Activated effector memory CD4-positive, alpha-beta T cell treated with Interleukin-2 at 50 U/mL for 16 hours (primary cell): ENCODE data around the gene KLF7.

Experiments used
- DNase-seq: peaks from one replicate; pipeline ENCODE4 v3.0.0-alpha.2; 2020

Gene KLF7

GRCh38 chr2:207088839-207089238 lies 76.9 kb downstream of the KLF7 start:
- DNase-seq, result no peak

GRCh38 chr2:207088276-207088675 lies 77.5 kb downstream of the KLF7 start:
- no peak for DNase-seq

DNA sequence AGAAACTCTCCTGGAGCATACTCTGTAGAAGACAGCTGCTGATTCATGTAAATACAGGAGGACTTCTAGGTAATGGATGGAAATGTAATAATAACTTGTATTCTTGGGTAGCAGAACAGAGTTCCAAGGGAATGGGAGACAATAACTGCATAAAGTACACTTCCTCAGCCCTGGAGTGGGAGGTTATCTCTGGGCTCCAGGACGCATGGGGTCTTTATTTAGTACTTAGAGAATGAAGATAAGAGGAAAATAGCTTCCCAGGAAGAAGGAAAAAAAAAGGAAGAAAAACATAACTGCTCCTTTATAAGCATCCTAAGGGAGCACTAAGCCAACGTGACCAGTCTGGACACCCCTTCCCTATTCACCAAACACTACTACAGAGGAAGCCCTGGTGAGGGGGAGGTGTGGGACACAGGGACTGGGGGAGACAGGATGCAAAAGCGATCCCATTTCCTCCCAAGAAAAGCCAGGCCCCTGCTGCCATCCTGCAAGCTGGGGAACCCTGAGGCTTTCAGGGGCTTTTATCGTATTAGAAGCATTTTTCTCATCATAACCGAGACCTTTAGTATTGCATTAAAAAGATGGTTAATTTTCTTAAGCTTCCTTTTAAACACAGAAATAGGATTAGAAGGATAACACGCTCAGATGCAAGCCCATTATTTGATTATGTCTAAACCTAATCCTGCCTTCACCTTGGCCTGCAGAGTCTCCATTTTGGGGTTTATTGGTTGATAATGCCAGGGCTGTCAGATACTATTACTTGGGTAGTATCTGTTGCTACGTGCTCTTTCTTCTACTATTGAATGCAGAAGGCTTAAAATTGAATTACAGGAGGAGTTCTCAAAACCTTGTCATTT lies 78.5 kb downstream of the KLF7 start:
- no peak for DNase-seq

DNA sequence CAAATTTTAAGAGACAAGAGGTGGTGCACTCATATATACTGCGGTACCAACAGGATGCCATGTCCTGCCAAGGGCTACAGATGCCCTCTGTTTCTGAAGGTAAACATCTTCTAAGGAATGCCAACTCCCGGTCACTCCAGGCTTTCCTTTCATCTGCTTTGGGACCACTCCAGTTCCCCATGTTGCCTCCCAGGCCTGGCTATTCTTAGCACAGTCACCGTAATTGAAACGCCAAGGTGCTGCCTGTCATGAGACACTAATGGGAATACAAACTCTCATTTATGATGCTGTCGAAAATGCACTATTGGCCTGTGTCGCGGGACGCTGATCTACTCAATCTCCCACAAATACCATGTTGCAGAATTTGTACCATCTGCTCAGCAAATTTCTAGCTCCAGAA lies 79.6 kb downstream of the KLF7 start:
- DNase-seq, result no peak

DNA sequence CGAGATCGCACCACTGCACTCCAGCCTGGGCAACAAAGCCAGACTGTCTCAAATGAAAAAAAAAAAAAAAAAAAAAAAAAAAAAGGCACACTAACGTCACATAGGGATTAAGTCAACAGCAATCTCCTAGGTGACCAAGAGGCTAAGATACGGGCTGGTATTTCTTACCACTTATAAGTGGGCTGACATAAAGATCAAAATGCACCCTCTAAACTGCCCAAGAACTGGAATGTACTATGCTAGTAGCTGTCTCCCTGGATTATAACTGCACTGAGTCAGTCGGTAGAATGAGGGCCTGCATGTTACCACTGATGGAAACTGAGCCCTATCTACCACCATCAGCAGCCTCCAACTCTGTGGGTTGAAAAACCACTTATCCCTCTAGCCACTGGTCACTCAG lies 80.6 kb downstream of the KLF7 start:
- DNase-seq, result no peak

- DNase-seq, result no peak
Measured at GRCh38 chr2:207083361-207084110, 82.2 kb downstream of the KLF7 start.

- no peak for DNase-seq
Measured at GRCh38 chr2:207082619-207083018, 83.1 kb downstream of the KLF7 start.

GRCh38 chr2:207078186-207078798 lies 87.5 kb downstream of the KLF7 start:
- no peak for DNase-seq

DNA sequence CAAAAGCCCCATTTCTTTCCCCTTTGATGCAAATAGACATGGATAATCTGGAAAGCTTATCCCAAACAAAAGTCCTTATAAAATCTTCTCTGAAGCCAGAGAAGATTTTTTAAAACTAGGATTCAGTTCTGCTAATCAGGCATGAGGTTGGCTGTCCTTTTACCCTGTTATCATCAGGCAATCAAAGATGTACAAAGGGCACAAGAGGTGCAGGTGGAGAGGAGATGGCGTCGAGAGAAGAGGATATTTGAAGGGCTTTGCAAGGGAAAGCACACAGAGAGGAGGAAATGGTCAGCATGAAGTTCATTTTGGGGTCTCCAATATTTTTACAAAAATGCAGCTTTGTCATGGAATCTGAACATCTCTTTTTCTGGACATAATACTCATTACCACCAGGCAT lies 88.5 kb downstream of the KLF7 start:
- no peak for DNase-seq

- DNase-seq, result no peak
Measured at GRCh38 chr2:207075456-207075855, 90.3 kb downstream of the KLF7 start.

- peak; percentile 18 for DNase-seq
Measured at GRCh38 chr2:207073801-207074678, 91.7 kb downstream of the KLF7 start.

DNA sequence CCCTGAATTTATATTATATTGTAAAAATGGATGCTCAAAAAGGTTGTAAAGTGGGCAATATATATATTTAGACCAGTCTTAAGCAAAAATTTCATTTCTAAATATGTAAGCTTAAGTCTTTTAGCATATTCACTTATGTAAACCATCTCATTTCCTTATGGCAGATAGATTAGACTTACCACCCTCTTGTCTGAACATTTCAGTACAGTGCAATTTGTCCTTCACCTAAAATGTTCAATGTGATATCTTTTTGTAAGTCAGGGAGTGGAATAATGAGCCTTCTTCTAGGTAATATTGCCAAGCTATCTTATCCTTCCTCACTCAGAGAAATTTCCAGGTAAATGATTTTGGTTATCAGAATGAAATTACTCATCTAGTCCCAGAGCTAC lies 92.3 kb downstream of the KLF7 start:
- DNase-seq, result no peak

DNA sequence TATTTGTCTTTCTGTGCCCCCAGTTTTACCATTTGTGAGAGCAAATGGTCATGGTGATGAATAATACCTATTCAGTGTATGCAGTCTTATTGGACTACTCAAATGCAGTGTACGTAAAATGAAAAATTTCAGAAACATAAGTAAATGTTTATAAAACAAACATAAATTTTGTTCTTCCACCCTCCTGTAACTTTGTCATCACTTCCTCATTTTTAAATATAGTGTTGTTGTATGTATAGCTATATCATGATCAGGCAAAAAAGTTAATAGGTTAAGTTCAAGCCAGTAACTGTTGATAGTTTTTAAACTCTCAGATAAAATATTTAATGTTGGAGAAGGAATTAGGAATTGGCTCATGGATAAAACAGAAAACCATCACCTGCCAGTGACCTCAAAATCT lies 93.2 kb downstream of the KLF7 start:
- DNase-seq, result no peak

GRCh38 chr2:207071820-207072219 lies 93.9 kb downstream of the KLF7 start:
- no peak for DNase-seq

DNA sequence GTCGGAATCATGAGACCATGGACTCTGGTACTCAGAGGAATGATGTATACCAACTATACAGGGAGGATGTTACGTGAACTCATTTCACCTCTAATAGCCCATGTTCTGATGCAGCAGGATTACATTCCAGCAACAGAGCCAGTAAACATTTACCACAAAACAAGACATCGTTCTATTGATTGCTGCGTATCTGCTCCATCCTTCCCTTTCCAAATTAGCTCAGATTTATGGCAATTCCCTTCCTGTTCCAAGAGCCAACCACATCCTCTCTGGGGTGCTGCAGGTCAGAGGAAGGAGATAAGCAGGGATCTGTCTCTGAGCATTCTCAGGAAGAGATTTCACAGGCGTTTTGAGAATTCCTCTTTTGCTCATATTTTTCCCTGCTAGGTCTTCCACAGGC lies 98.3 kb downstream of the KLF7 start:
- no peak for DNase-seq

DNA sequence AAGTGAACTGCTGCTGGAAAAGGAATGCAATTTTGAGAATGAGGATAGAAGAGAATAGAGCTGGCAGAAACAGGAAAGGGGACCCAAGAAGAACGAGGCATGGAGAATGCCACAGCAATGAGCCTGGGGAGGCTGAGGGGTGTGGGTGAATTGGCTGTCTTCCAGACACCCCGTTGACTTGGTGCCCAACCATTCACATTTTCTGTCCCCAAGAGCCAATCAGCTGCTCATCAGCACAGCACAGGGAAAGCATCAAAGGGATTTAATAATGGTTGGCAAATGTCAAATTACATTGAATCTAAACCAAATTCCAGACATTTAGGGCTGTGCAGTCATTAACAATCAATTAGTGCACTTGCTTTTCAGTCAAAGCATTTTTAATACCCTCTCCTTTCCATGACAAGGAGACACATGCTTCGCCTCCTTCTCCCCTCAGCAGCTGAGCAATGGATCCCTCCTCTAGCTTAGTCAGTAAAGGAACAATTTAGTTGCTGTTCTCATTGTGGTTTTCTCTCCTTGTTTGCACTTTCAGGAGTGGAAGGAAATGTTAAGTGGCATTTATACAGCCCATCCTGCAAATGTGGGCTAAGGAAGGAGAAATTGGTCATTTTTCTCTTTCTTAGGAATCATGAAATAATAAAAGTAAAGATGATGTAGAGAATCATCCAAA lies 98.8 kb downstream of the KLF7 start:
- DNase-seq, result no peak

DNA sequence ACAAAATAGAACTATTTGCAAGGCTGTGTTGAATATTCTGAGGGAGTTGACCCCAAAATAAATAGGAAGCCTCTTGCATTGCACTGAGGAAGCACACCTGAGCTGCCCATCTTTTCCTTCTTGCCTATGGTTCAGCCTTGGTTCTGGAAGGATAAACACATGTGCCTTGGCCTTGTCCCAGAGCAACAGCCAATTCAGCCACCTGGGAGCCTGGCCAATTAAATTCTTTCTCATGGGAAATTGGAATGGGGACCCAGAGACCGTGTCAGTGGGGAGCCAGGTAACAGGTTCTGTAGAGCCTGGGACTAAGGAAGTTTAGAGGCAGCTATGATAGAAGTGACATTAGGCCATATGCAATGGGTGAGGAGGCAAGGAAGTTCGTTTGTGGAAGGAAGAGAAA lies 99.6 kb downstream of the KLF7 start:
- DNase-seq, result no peak

DNA sequence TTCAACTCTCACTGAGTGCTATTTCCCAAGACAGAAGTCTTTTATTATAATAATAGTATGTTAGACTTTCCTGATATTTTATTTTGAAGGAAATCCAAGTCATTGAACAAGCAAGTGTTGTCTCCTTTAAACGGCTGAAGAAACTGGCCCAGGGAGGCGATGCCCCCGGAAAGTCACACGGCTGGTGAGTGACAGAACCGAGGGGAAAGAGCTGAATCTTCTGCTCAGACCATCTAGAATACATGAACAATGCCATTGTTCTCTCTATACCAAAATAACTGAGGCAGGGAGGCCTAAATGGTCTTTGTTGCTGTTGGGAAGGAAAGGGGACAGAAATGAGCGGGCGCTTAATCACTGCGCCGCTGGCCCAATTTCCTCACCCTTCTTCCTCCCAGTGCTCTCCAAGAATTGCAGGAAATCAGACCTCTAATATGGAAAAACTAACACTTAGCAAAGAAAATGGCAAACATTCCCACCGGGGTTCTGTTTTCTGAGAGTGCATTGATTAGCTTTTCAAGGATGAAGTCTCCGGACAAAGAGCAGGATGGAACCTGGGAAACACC lies 101.5 kb downstream of the KLF7 start:
- no peak for DNase-seq

- no peak for DNase-seq
Measured at GRCh38 chr2:207061181-207061580, 104.6 kb downstream of the KLF7 start.

GRCh38 chr2:207055257-207055656 lies 110.5 kb downstream of the KLF7 start:
- DNase-seq, result no peak

GRCh38 chr2:207054521-207054920 lies 111.2 kb downstream of the KLF7 start:
- DNase-seq, result no peak

- DNase-seq, result no peak
Measured at GRCh38 chr2:207051385-207051965, 114.3 kb downstream of the KLF7 start.
